HG03469 (cell line): Measurements from ENCODE around the gene CHRNG.

Experiments
- ATAC-seq: cut with Tn5 transposase; IDR thresholded peaks from one replicate; pipeline ENCODE4 v1.9.1; 2021; ENCODE audit warnings: mild to moderate bottlenecking, moderate library complexity, moderate number of reproducible peaks; ENCODE audit not compliant: unreplicated experiment

Gene CHRNG

DNA sequence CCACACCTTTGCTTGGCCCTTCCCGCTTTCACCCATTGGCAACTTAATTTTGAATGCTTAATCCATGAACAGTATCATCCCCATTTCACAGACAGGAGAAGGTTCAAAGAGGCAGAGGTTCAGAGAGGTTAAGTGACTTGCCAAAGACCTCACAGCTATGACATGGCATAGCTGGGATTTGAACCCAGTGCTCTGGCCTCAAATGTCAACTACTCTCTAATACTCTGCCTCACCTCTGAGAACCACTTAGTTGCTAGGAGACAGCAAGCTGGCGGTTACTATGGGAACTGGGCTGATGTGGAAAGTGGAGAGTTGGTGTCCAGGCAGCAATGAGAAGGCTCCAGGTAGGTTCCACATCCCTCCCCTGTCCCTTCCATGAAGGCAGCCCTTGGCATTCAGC lies 35.1 kb upstream of the CHRNG start:
- no peak for ATAC-seq

DNA sequence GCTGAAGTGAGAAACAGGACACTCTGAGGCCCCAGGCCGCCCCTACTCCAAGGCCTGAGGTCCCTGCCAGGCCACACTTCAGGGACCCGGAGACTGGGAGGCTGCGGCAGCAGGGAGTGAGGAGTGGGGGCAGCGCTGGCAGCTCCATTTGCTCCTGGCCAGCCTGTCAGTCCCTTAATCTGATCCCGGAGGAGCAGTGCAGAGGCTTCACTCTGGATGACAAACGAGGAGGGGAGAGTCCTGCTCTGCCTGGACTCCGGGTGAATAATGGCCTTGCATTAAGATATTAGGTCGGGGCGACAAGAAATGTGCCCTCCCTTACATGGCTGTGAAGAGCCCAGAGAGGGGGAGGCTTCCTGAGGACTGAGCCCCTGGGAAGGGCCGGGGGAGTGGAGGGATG lies 33.6 kb upstream of the CHRNG start:
- no peak for ATAC-seq

DNA sequence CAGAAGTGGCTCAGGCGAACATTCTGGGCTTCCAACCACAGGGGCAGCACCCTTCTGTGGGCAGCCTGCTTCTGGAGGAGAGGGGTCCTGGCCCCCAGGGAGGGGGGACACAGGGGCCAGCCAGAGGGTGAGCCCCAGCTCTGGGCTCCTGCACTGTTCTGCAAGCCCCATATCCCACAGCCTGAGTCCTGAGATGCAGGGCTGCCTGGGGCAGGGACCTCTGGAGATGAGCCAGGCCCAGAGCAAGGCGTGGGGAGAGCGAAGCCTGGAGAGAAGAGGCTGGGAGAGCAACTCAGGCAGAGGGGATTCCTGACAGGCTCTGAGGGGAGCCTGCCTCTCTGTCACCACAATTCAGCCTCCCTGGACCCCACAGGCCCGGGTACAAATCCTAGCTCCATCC lies 32.8 kb upstream of the CHRNG start:
- no peak for ATAC-seq

DNA sequence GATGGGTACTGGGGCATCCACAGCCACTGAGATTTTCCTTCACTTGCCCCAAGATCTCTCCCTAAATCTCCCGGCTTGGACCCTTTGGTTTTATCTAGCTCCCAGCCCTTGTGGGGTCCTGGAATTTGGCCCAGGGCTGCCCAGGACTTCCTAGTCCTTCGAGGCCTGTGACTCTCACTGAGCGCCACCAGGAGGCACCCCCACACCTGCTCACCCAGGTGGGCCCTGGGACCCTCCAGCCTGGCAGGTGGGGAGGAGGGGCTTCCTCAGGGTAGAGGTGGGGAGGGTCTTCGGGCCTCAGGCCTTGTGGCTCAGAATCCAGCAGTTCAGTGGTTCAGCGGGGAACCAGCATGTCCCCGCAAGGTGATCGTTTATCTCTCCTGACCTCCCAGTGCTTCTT lies 31.2 kb upstream of the CHRNG start:
- no peak for ATAC-seq

DNA sequence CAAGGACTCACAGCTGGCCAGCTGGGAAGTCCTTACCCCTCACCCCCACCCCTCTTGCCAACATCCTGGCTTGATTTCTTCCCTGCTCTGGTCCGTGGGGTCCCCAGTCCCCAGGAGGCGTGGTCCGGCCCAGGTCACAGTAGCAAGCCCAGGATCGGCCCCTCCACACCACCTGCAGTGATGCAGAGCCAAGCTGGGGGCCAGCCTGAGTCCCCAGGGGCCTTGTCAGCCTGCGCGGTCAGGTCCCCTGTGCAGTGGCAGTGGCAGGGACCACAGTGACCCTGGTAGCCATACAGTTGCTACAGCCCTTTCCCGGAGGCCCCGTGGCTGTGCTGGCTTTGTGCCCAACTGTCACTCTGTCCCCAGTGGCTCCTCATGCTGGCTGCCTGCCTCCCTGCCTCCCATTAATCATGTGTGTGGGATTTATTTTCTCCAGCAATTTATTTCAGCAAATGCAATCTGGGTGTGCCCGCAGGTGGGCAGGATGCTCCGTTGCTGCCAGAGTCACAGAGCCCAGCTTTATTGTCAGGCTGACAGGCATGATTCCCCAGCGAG lies 28.1 kb upstream of the CHRNG start:
- no peak for ATAC-seq

DNA sequence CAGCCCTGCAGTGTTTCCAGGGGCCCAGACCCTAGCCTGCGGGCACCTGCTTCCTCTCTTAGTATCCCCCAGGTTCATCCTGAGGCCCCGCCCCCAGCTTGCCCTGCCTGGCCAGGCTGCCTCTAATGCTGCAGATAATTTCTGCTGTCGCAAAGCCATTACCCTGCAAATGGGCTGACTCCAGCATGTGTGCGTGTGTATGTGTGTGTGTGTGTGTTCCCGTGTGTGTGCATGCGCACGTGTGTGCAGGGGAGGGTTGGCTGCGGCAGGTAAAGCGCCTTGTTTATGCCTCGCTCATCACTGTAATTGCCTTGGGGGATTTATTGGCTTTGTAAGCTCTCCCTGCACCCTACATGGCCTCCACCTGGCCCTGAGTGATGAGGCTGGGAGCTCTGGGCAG lies 26.9 kb upstream of the CHRNG start:
- ATAC-seq, result no peak

DNA sequence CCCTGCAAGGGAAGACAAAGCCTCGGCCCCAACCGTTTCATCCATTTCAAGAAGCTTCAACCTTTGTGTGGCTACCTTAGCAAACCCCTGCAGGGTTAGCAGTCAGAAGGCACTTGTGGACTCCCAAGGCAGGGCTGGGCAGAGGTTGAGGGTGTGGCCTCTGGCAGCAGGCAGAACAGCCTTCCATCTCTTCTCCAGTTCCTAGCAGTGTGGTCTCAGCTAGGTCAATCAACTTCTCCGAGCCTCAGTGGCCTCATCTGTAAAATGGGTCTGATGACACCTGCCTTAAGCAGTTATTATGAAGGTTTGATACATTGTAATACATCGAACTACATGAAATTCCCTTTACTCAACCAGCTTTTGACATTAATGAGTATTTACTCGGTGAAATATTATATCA lies 26.1 kb upstream of the CHRNG start:
- no peak for ATAC-seq

DNA sequence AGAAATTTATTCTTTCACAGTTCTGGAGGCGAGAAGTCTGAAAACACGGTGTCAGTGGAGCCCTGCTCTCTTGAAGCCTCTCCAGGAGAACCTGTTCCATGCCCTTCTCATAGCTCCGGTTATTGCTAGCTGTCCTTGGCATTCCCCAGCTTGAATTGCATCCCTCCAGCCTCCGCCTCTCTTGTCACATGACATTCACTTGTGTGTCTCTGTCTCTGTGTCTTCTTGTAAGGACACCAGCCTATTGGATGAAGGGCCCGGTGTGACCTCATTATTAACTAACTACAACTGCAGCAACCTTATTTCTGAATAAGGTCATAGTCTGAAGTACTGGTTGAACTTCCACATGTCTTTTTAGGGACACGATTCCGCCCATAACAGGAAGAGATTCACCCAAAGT lies 23.9 kb upstream of the CHRNG start:
- no peak for ATAC-seq

DNA sequence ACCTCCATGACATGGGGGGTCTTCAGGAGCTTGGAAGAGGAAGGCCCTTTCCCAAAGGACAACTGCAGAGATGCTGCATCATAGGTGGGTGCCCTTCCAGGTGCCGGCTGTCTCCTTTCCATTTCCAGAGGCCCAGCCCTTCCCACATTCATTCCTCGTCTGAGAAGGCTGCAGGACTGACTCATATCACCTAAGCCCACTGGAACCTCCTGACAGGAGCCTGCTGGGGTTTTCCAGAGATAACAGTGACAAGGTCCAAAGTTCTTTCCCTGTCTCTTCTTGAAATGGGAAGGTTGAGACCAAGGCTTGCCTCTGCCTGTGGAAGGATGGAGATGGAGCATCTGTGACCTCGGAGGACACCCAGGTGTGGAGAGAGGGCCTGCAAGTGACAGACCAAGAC lies 22.9 kb upstream of the CHRNG start:
- ATAC-seq, result no peak

DNA sequence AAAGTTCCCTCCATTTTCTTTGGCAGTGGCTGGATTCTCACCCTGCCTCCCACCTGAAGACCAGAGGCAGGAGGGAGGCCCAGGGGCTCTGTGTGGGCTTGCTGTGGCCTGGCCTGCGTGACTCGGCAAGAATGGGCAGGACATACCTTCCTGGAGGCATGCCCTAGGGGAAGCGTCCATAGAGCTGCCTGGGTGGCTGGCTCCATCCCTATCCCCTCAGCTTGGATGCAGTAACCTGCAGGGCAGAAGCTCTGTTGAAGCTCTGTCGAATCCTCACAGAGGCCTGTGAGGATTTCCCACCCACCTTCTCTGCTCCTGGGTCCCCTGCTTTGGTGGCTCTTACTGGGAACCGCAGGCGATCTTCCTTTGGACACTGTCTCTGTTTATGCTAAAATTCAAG lies 20.6 kb upstream of the CHRNG start:
- ATAC-seq, result no peak

DNA sequence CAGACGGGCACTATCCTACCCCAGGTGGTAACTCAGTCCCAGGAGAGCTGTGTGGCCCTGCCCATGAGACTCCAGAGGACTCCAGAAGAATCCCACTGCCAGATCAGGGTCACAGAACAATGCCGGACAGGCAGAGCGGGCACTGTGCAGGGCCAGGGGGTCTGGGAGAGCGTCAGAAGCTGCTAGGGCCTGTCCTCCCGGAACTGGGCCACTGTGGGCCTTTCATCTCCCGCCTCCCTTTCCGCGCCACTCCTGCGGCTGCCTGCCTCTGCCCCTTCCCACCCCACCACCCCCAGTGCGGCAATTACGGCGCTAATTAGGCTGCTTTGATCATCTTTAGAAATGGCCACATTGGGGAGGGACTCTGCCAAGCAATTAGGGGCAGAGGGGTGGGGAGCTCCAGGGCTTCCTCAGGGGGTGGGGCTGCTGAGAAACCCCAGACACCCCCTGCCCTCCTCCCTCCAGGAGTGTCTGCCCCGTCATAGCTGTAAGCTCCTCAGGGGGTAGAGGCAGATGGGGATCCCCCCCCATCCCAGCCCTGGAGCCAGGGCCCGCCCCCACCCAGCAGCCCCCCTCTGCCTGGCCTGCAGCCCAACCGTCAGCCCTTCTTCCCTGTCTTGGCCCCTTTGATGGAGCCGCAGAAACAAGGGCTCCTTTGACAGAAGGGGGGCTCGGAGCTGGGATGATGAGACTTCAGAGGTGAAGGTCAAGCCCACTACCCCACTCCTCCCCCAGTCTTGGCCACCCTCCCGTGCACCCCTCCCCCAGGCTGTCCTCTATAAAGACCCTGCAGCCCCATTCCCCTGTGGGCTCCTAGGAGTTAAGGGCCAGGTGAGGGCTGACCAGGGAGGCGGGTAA lies 19.7 kb upstream of the CHRNG start, which contains the start of gene PRSS56:
Gene PRSS56, plus strand, starts transcription at position 808 of the 858 bp plus-strand sequence. CDS start 211 bp downstream, outside the sequence.
- no peak for ATAC-seq

DNA sequence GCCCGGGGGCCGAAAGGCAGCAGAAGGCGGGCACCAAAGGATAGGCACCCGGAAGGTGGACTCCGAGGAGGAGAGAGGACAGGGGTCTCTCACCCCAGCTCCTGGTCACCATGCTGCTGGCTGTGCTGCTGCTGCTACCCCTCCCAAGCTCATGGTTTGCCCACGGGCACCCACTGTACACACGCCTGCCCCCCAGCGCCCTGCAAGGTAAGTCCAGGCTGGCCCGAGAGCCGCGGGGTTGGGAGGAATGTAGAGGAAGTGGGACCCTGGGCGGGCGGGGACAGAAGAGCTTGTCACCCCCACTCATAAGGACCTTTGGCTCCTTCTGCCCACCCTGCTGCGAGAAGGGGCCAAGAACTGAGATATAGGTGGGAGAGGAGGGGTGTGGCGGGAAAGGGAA lies 19.0 kb upstream of the CHRNG start:
- no peak for ATAC-seq

DNA sequence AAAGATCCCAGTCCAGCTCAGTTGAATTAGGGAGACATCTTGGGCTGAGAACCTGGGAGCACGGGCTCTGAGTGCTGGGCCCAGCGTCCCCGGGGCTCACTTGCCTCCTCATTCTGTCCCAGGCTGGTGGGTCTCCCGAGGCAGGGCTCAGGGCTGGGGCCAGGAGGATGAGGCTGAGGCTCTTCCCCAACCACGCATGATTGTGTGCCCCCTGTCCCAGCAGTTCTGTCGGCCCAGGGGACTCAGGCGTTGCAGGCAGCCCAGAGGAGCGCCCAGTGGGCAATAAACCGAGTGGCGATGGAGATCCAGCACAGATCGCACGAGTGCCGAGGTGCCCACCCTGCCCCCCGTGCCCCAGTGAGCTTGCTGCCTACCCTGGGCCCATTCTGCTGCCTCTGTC lies 18.4 kb upstream of the CHRNG start:
- ATAC-seq, result no peak

DNA sequence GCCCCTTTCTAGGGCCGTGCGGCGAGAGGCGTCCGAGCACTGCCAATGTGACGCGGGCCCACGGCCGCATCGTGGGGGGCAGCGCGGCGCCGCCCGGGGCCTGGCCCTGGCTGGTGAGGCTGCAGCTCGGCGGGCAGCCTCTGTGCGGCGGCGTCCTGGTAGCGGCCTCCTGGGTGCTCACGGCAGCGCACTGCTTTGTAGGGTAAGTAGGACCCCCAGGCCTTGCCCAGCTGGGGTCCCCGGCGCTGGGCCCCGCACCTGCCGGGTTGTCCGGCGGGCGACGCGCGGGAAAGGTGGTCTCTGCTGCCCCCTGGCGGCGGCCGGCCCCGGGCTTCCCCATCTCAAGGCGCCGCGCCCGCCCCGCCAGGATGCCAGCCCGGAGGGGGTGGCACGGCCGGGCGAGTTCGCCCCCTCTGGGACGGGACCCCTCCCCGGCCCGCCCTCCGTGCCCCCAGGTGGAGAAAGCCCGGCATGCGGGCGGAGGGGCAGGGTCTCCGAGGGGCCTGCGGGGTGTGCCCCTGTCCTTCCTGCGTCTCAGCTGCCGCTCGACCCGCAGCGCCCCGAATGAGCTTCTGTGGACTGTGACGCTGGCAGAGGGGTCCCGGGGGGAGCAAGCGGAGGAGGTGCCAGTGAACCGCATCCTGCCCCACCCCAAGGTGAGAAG lies 17.4 kb upstream of the CHRNG start:
- ATAC-seq, result no peak

DNA sequence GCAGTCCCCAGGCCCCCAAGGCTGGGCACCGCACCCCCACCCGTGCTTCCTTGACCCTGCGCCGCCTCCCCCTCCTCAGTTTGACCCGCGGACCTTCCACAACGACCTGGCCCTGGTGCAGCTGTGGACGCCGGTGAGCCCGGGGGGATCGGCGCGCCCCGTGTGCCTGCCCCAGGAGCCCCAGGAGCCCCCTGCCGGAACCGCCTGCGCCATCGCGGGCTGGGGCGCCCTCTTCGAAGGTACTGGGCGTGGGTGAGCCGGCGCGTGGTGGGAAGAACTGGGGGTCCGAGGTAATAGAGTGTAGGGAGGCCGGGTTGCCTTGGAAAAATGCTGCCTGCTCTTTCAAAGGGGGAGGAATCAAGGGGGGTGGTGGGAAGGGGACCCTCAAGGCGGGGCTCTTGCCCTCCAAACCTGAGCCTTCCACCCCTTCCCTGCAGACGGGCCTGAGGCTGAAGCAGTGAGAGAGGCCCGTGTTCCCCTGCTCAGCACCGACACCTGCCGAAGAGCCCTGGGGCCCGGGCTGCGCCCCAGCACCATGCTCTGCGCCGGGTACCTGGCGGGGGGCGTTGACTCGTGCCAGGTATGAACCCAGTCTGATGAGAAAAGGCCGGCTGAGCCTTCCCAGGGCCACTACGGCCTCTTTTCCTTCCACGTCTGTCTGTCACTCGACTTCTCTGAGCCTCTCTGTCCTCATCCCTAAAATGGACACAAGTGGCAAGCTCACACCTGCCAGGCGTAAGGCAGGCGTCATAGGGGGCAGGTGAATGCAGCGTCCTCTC lies 16.7 kb upstream of the CHRNG start:
- no peak for ATAC-seq

DNA sequence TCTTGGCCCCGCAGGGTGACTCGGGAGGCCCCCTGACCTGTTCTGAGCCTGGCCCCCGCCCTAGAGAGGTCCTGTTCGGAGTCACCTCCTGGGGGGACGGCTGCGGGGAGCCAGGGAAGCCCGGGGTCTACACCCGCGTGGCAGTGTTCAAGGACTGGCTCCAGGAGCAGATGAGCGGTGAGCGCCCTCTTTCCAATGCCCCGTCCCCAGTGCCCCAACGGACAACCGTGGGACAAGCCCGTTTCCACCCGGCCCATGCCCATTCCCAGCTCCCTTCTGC lies 16.1 kb upstream of the CHRNG start:
- ATAC-seq, result no peak

DNA sequence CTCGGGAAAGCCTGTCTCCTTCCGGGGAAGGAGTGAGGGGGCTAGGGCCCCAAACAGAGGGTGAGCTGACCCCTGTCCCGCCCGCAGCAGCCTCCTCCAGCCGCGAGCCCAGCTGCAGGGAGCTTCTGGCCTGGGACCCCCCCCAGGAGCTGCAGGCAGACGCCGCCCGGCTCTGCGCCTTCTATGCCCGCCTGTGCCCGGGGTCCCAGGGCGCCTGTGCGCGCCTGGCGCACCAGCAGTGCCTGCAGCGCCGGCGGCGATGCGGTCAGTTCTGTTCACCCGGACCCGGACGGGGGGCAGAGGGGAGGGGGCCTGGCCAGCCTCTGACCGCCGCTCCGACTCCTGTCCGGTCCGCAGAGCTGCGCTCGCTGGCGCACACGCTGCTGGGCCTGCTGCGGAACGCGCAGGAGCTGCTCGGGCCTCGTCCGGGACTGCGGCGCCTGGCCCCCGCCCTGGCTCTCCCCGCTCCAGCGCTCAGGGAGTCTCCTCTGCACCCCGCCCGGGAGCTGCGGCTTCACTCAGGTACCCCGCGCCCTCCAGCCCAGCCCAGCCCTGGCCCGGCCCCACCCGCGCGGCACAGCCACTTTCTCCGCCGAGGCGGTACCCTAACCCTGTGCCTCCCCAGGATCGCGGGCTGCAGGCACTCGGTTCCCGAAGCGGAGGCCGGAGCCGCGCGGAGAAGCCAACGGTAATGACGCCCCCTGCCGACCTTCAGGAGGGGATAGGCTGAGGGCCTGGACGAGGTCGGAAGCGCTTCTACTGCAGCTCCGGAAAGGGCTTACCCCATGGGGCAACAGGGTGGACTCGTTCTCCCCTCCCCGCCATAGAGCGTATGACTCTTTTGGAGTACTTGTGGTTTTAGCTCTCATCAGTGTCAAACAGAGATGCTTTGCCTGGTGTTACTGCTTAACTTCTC lies 15.6 kb upstream of the CHRNG start:
- ATAC-seq, result no peak

DNA sequence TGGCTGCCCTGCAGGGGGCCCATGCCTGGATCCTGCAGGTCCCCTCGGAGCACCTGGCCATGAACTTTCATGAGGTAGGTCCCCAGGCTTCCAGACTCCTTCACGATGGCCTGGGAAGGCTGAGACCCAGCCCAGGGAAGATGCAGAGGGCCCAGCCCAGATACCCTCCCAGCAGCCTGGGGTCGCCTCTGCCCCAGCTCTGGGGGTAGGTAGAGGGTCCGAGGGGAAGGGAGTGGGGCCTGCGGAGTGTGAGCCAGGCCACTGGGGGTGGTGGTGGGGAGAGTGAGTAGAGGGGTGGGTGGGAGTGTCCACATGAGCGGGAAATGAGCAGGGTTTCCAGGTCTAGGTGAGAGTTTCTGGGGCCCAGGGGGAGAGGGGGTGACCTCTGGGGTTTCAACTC lies 14.7 kb upstream of the CHRNG start:
- ATAC-seq, result no peak

DNA sequence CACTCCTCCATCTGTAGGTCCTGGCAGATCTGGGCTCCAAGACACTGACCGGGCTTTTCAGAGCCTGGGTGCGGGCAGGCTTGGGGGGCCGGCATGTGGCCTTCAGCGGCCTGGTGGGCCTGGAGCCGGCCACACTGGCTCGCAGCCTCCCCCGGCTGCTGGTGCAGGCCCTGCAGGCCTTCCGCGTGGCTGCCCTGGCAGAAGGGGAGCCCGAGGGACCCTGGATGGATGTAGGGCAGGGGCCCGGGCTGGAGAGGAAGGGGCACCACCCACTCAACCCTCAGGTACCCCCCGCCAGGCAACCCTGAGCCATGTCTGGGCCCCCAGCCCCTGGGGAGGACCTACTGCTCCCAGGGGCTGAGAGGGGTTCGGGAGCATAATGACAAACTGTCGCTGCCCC lies 14.3 kb upstream of the CHRNG start:
- ATAC-seq, result no peak

DNA sequence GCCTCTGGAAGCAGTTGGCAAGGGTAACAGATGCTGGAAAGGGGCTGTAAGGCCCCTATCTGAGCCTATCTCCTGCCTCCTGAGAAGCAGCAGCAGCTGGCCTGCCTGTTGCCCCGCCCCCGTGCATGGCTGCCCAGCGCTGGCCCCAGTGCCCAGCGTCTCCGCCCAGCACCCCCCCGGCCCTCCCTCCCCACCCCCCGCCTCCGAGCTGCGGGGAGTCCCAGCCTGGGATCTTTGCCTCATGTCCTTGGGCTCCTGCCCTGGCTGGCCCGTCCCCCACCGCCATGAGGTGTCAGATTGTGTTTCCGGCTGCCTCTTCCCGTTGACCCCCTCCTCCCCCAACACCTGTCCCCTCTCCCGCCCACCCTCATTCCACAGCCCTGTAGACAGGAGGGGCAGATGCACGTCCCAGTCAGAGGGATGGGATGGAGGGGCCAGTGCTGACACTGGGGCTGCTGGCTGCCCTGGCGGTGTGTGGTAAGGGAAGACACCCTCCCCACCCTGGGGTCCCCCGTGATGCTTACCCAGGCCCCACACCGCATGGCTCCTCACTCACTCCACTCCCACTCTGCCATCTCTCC lies 13.6 kb upstream of the CHRNG start, which contains the start of gene CHRND:
Gene CHRND, plus strand, starts transcription at position 370 of the 581 bp plus-strand sequence. Its CDS starts 56 bp downstream, at position 426.
- no peak for ATAC-seq
